Panc1 (cell line): Measurements from ENCODE around the gene TRAF3IP3. TPM values are rescaled to one million over a fixed set of nuclear protein-coding genes. Genes with fewer than 3 reads are reported as not detected.

Source experiments
- ATAC-seq: fragments of 200-7000 bp; cut with Tn5 transposase; 2 replicates; pipeline ENCODE4 v1.9.1; 2020; ENCODE audit warnings: mild to moderate bottlenecking, moderate library complexity
- BruUV-seq: library from RNA; stranded (reverse); fragments of 400-500 nt; replicated peaks from 2 replicates; lab custom pipeline; 2021; lab: Mats Ljungman, UMichigan
- CTCF ChIA-PET: fragments of 300-600 bp; sonication (Branson Sonifier 250); formaldehyde crosslinking; loops from one replicate; lab custom pipeline; 2022; ENCODE audit warnings: antibody characterized with exemption; lab: Charles Lee
- POLR2A ChIA-PET: fragments of 300-600 bp; sonication (Branson Sonifier 250); formaldehyde crosslinking; loops from one replicate; lab custom pipeline; 2022; ENCODE audit warnings: antibody characterized with exemption; lab: Charles Lee
- DNase-seq: peaks from one replicate; pipeline ENCODE4 v3.0.0-alpha.2; 2010; ENCODE audit warnings: low read depth, low spot score
- H3K27ac ChIP-seq: 2 replicates; pipeline ENCODE4 v1.5.1; 2011; ENCODE audit warnings: mild to moderate bottlenecking, low read length, inconsistent platforms
- H3K27me3 ChIP-seq: fragments of 200-500 bp; sonication (Bioruptor generic); 2 replicates; pipeline ENCODE4 v1.6.0; 2014; ENCODE audit warnings: low read length, inconsistent platforms; ENCODE audit not compliant: control insufficient read depth, insufficient read depth
- H3K36me3 ChIP-seq: fragments of 200-500 bp; sonication (Bioruptor generic); 2 replicates; pipeline ENCODE4 v1.5.1; 2014; ENCODE audit warnings: inconsistent platforms, mild to moderate bottlenecking, low read length, moderate library complexity; ENCODE audit not compliant: control insufficient read depth, insufficient read depth
- H3K4me1 ChIP-seq: 2 replicates; pipeline ENCODE4 v1.5.1; 2011; ENCODE audit warnings: inconsistent platforms, mild to moderate bottlenecking, low read length, moderate library complexity; ENCODE audit not compliant: control insufficient read depth, insufficient read depth
- H3K4me3 ChIP-seq, 2 experiments: 2 replicates each; pipeline ENCODE4 v1.5.1; 2011 to 2012; ENCODE audit warnings: low read depth in 2 of 2, low read length in 2 of 2, mild to moderate bottlenecking in 2 of 2, inconsistent platforms in 1 of 2, moderate library complexity in 1 of 2
- H3K9me3 ChIP-seq: fragments of 200-500 bp; sonication (Bioruptor generic); 2 replicates; pipeline ENCODE4 v1.5.1; 2014; ENCODE audit warnings: low read depth, mild to moderate bottlenecking, inconsistent platforms, low read length, moderate library complexity; ENCODE audit not compliant: control insufficient read depth, insufficient read depth
- CTCF ChIP-seq: fragments of 450-650 bp; IDR thresholded peaks from 2 replicates; pipeline ENCODE4 v1.5.1; 2017; ENCODE audit warnings: mild to moderate bottlenecking
- POLR2AphosphoS5 ChIP-seq: IDR thresholded peaks from 2 replicates; pipeline ENCODE4 v1.6.1; 2012; ENCODE audit warnings: mild to moderate bottlenecking, low read depth, low read length, moderate library complexity
- REST ChIP-seq, 2 experiments: IDR thresholded peaks; 2 replicates each; pipeline ENCODE4 v1.6.1; 2011 to 2012; ENCODE audit warnings: low read depth in 2 of 2, control low read depth in 1 of 2, low read length in 1 of 2, mild to moderate bottlenecking in 1 of 2, moderate library complexity in 1 of 2; ENCODE audit not compliant: insufficient read depth in 1 of 2
- SIN3A ChIP-seq: IDR thresholded peaks from 2 replicates; pipeline ENCODE4 v1.6.1; 2012; ENCODE audit warnings: low read depth, mild to moderate bottlenecking, low read length, moderate library complexity, borderline replicate concordance; ENCODE audit not compliant: insufficient read depth
- TCF7L2 ChIP-seq: IDR thresholded peaks from 2 replicates; pipeline ENCODE4 v1.6.1; 2011; ENCODE audit warnings: mild to moderate bottlenecking, low read depth, low read length, inconsistent platforms
- in situ Hi-C: cut with HindIII; loops from 2 replicates; pipeline ENCODE4 v1.10.0; 2016; ENCODE audit warnings: low sequenced_read_pairs, low pct_unique_long_range_greater_than_20kb
- intact Hi-C: fragments of 100-400 bp; cut with micrococcal nuclease; formaldehyde crosslinking; loops from one replicate; pipeline ENCODE4 v1.10.0; 2022; ENCODE audit not compliant: unreplicated experiment
- total RNA-seq: library from RNA; stranded (reverse); gene quantifications from one replicate; pipeline ENCODE4 v1.2.1, GENCODE V29; 2021; ENCODE audit not compliant: unreplicated experiment

Gene TRAF3IP3
- total RNA-seq, 1 experiment from 2014 or later = 0.67 TPM

GRCh38 chr1:209784265-209785169 is 28.7 kb downstream of the TRAF3IP3 start, which contains the start of gene C1orf74:
Gene C1orf74, minus strand, starts transcription at chr1:209784559. Its CDS starts 925 bp downstream, at chr1:209783634.
- peak within 1 kb of the TSS; percentile 77 to 84 for H3K4me3 ChIP-seq
- peak; percentile 86 for DNase-seq
- peaks cover 4% of the 10 kb centered on the region; the same call in 1 of the 2 replicates for H3K4me1 ChIP-seq
- no peaks in the 10 kb centered on the region for H3K27me3 ChIP-seq
- TF ChIP-seq POLR2AphosphoS5 (peak; percentile 95), TCF7L2 (peak; percentile 62; the same call in 1 of the 2 replicates), REST (IDR thresholded peaks at IDR 0.05; ENCODE audit: insufficient read depth in 1 of 2, low read depth in 2 of 2, low read length in 1 of 2) (no peak)
- H3K9me3 ChIP-seq = peaks cover 7% of the 10 kb centered on the region; the same call in 1 of the 2 replicates
- no TSS peak for BruUV-seq
- peak within 1 kb of the TSS; percentile 90 for H3K27ac ChIP-seq
- in situ Hi-C loops (no loop called here), intact Hi-C loops (no loop called here)
- ChIA-PET POLR2A (interaction anchor here (0.6 kb wide), 1 partner anchor 40 kb away, joined by 3 read pairs; no protein-coding TSS in a partner anchor), CTCF (interaction anchor here (0.5 kb wide), 1 partner anchor 473 kb away, joined by 4 read pairs; no protein-coding TSS in a partner anchor)
- peak; percentile 100 for ATAC-seq
- H3K36me3 ChIP-seq = no peaks in the 10 kb centered on the region; the same call in 1 of the 2 replicates

- DNase-seq (no peak), ATAC-seq (no peak)
- TF ChIP-seq REST (IDR thresholded peaks at IDR 0.05; ENCODE audit: insufficient read depth in 1 of 2, low read depth in 2 of 2, low read length in 1 of 2) (no peak), CTCF (no peak), POLR2AphosphoS5 (no peak), TCF7L2 (no peak), SIN3A (no peak)
- Histone ChIP-seq H3K27me3 (0 out of 2 replicates have a peak, but pooled peaks cover 2% of the 10 kb centered on the region), H3K4me3 (no peak overlapping the region), H3K27ac (no peak overlapping the region), H3K4me1 (peaks cover 4% of the 10 kb centered on the region; the same call in 1 of the 2 replicates), H3K36me3 (no peaks in the 10 kb centered on the region; the same call in 1 of the 2 replicates), H3K9me3 (peaks cover 7% of the 10 kb centered on the region; the same call in 1 of the 2 replicates)
- ChIA-PET POLR2A (interaction anchor here (0.6 kb wide), 1 partner anchor 111 kb away, joined by 4 read pairs; no protein-coding TSS in a partner anchor), CTCF (no interaction called here)
- intact Hi-C loops = no loop called here
- in situ Hi-C loops = no loop called here
- BruUV-seq = no TSS peak
Observed at GRCh38 chr1:209785592-209785991, 29.7 kb downstream of the TRAF3IP3 start.
